NOMO-1 treated with DMSO at 0.1 percent for 48 hours (cell line): ENCODE results near the gene SLC13A4.
"Not testable (repeated sequence)": the region's sequence is repeated elsewhere in the genome, so short reads cannot be mapped to it uniquely, and the experiment has no call there.

ENCODE experiments used
- DNase-seq: peaks from one replicate; lab custom pipeline; 2025; ENCODE audit not compliant: unreplicated experiment; lab: John Stamatoyannopoulos, UW

Gene SLC13A4

GRCh38 chr7:135697276-135698049, 30.5 kb downstream of the SLC13A4 start:
- DNase-seq, result no peak

GRCh38 chr7:135693558-135693957, 34.4 kb downstream of the SLC13A4 start:
- DNase-seq, result no peak

- not testable (repeated sequence) for DNase-seq
Observed at GRCh38 chr7:135692606-135693005, 35.4 kb downstream of the SLC13A4 start.

GRCh38 chr7:135692055-135692454, 35.9 kb downstream of the SLC13A4 start:
- no peak for DNase-seq

- DNase-seq, result no peak
Observed at GRCh38 chr7:135690566-135690965, 37.4 kb downstream of the SLC13A4 start.

- no peak for DNase-seq
Observed at GRCh38 chr7:135687466-135687865, 40.5 kb downstream of the SLC13A4 start.

- DNase-seq, result no peak
Observed at GRCh38 chr7:135685306-135686084, 42.5 kb downstream of the SLC13A4 start.

- DNase-seq, result no peak
Observed at GRCh38 chr7:135684699-135685098, 43.3 kb downstream of the SLC13A4 start.

GRCh38 chr7:135684136-135684535, 43.9 kb downstream of the SLC13A4 start:
- no peak for DNase-seq

- no peak for DNase-seq
Observed at GRCh38 chr7:135683609-135684008, 44.4 kb downstream of the SLC13A4 start.

GRCh38 chr7:135682191-135682590, 45.8 kb downstream of the SLC13A4 start:
- no peak for DNase-seq

GRCh38 chr7:135681762-135682161, 46.2 kb downstream of the SLC13A4 start:
- DNase-seq, result no peak

GRCh38 chr7:135678612-135679575, 49.1 kb downstream of the SLC13A4 start:
- DNase-seq, result no peak

- no peak for DNase-seq
Observed at GRCh38 chr7:135673360-135673706, 54.7 kb downstream of the SLC13A4 start.

GRCh38 chr7:135672560-135673359, 55.2 kb downstream of the SLC13A4 start:
- DNase-seq, result no peak

- no peak for DNase-seq
Observed at GRCh38 chr7:135670179-135670578, 57.8 kb downstream of the SLC13A4 start.

GRCh38 chr7:135669774-135670173, 58.2 kb downstream of the SLC13A4 start:
- no peak for DNase-seq

- DNase-seq, result not testable (repeated sequence)
Observed at GRCh38 chr7:135668852-135669395, 59.1 kb downstream of the SLC13A4 start.

GRCh38 chr7:135667626-135668025, 60.4 kb downstream of the SLC13A4 start:
- DNase-seq, result not testable (repeated sequence)

GRCh38 chr7:135666846-135667245, 61.1 kb downstream of the SLC13A4 start:
- DNase-seq, result peak; percentile 51
